ENCODE data around the gene ZNF439. TPM values are rescaled to one million over a fixed set of nuclear protein-coding genes. Genes with fewer than 3 reads are reported as not detected.
A peak's percentile ranks its signal among the peaks of the same experiment; 100 is the strongest.
"Not testable (repeated sequence)": the region's sequence is repeated elsewhere in the genome, so short reads cannot be mapped to it uniquely, and the experiment has no call there.

Gene ZNF439
- total RNA-seq, 2 experiments from 2014 or later, result 6.0 to 6.2 TPM

- peaks cover 11% of the 10 kb centered on the region for H3K9me3 Mint-ChIP-seq (ENCODE audit: low read depth)
- H3K4me1 Mint-ChIP-seq, result peaks cover 9% of the 10 kb centered on the region
- H3K27ac Mint-ChIP-seq, result no peak overlapping the region
- no peaks in the 10 kb centered on the region for H3K27me3 Mint-ChIP-seq
- CTCF ChIA-PET, result interaction anchor here (1.5 kb wide), 1 partner anchor 46 kb away, joined by 3 read pairs; the partner anchor contains the start of gene ZNF491
- peaks cover 7% of the 10 kb centered on the region for H3K36me3 Mint-ChIP-seq
- no peak overlapping the region for H3K4me3 Mint-ChIP-seq
- DNase-seq, result no peak
- ATAC-seq, result no peak
These were observed 4.8 kb upstream of the ZNF439 start for GRCh38 chr19:11843722-11844121.

- not testable (repeated sequence) for ATAC-seq; H3K9me3 Mint-ChIP-seq (ENCODE audit: low read depth); H3K27me3 Mint-ChIP-seq; H3K27ac Mint-ChIP-seq; DNase-seq; H3K4me3 Mint-ChIP-seq
- Mint-ChIP-seq H3K36me3 (peaks cover 20% of the 10 kb centered on the region), H3K4me1 (peaks cover 18% of the 10 kb centered on the region)
- CTCF ChIA-PET, result interaction anchor here (1.6 kb wide), 1 partner anchor 50 kb away, joined by 4 read pairs; the partner anchor contains the start of gene ZNF491
These were observed 911 bp upstream of the ZNF439 start for GRCh38 chr19:11847615-11848014.

- Mint-ChIP-seq H3K27me3 (no peaks in the 10 kb centered on the region), H3K36me3 (peaks cover 23% of the 10 kb centered on the region), H3K4me1 (peaks cover 18% of the 10 kb centered on the region), H3K4me3 (peak overlapping the region; percentile 81), H3K9me3 (ENCODE audit: low read depth) (peaks cover 4% of the 10 kb centered on the region), H3K27ac (peak overlapping the region; percentile 84)
- CTCF ChIA-PET, result interaction anchor here (1.4 to 1.6 kb wide), 2 partner anchors 50 to 76 kb away, joined by 3 to 4 read pairs; partner anchors contain the start of gene ZNF491
- DNase-seq, result no peak
- ATAC-seq, result no peak
These were observed 329 bp upstream of the ZNF439 start for GRCh38 chr19:11848200-11848593.

GRCh38 chr19:11850289-11850688 is 1.8 kb downstream of the ZNF439 start:
- not testable (repeated sequence) for H3K4me3 Mint-ChIP-seq; H3K27me3 Mint-ChIP-seq; DNase-seq; ATAC-seq; H3K27ac Mint-ChIP-seq; H3K9me3 Mint-ChIP-seq (ENCODE audit: low read depth)
- Mint-ChIP-seq H3K4me1 (peaks cover 16% of the 10 kb centered on the region), H3K36me3 (peaks cover 35% of the 10 kb centered on the region)
- CTCF ChIA-PET, result interaction anchor here (1.0 to 1.4 kb wide), 2 partner anchors 13 to 53 kb away, joined by 3 read pairs; no protein-coding TSS in a partner anchor

- peaks cover 45% of the 10 kb centered on the region for H3K36me3 Mint-ChIP-seq
- no peaks in the 10 kb centered on the region for H3K27me3 Mint-ChIP-seq
- DNase-seq (no peak), ATAC-seq (no peak)
- no peak overlapping the region for H3K27ac Mint-ChIP-seq
- CTCF ChIA-PET, result no interaction called here
- peaks cover 19% of the 10 kb centered on the region for H3K9me3 Mint-ChIP-seq (ENCODE audit: low read depth)
- H3K4me1 Mint-ChIP-seq, result peaks cover 12% of the 10 kb centered on the region
- H3K4me3 Mint-ChIP-seq, result no peak overlapping the region
These were observed 4.8 kb downstream of the ZNF439 start for GRCh38 chr19:11853358-11853757.

GRCh38 chr19:11856596-11857250 is 8.2 kb downstream of the ZNF439 start:
- Mint-ChIP-seq H3K27me3 (no peaks in the 10 kb centered on the region), H3K27ac (no peak overlapping the region), H3K4me3 (no peak overlapping the region), H3K9me3 (ENCODE audit: low read depth) (peaks cover 30% of the 10 kb centered on the region), H3K4me1 (no peaks in the 10 kb centered on the region), H3K36me3 (peaks cover 39% of the 10 kb centered on the region)
- CTCF ChIA-PET, result no interaction called here
- no peak for DNase-seq
- no peak for ATAC-seq

GRCh38 chr19:11860721-11861120 is 12.2 kb downstream of the ZNF439 start:
- ATAC-seq (no peak), DNase-seq (no peak)
- peaks cover 33% of the 10 kb centered on the region for H3K9me3 Mint-ChIP-seq (ENCODE audit: low read depth)
- H3K27ac Mint-ChIP-seq, result no peak overlapping the region
- H3K4me3 Mint-ChIP-seq, result no peak overlapping the region
- CTCF ChIA-PET, result no interaction called here
- no peaks in the 10 kb centered on the region for H3K4me1 Mint-ChIP-seq
- peaks cover 41% of the 10 kb centered on the region for H3K36me3 Mint-ChIP-seq
- no peaks in the 10 kb centered on the region for H3K27me3 Mint-ChIP-seq

- no peak for ATAC-seq
- Mint-ChIP-seq H3K9me3 (ENCODE audit: low read depth) (peaks cover 32% of the 10 kb centered on the region), H3K4me1 (no peaks in the 10 kb centered on the region), H3K27ac (no peak overlapping the region), H3K27me3 (no peaks in the 10 kb centered on the region), H3K36me3 (peaks cover 41% of the 10 kb centered on the region), H3K4me3 (no peak overlapping the region)
- CTCF ChIA-PET, result no interaction called here
- no peak for DNase-seq
These were observed 12.8 kb downstream of the ZNF439 start for GRCh38 chr19:11861301-11861700.

GRCh38 chr19:11867766-11868165 is 19.2 kb downstream of the ZNF439 start:
- peaks cover 61% of the 10 kb centered on the region for H3K36me3 Mint-ChIP-seq
- H3K4me3 Mint-ChIP-seq, H3K27me3 Mint-ChIP-seq, CTCF ChIA-PET, ATAC-seq, H3K4me1 Mint-ChIP-seq, H3K27ac Mint-ChIP-seq, DNase-seq: not testable (repeated sequence)
- peaks cover 55% of the 10 kb centered on the region for H3K9me3 Mint-ChIP-seq (ENCODE audit: low read depth)

GRCh38 chr19:11868188-11868587 is 19.7 kb downstream of the ZNF439 start:
- CTCF ChIA-PET, result no interaction called here
- ATAC-seq (no peak), DNase-seq (no peak)
- peaks cover 55% of the 10 kb centered on the region for H3K9me3 Mint-ChIP-seq (ENCODE audit: low read depth)
- H3K4me3 Mint-ChIP-seq, result no peak overlapping the region
- H3K36me3 Mint-ChIP-seq, result peaks cover 59% of the 10 kb centered on the region
- H3K27ac Mint-ChIP-seq, result no peak overlapping the region
- no peaks in the 10 kb centered on the region for H3K27me3 Mint-ChIP-seq
- no peaks in the 10 kb centered on the region for H3K4me1 Mint-ChIP-seq

GRCh38 chr19:11872624-11873023 is 24.1 kb downstream of the ZNF439 start:
- H3K4me1 Mint-ChIP-seq, result no peaks in the 10 kb centered on the region
- no peak overlapping the region for H3K4me3 Mint-ChIP-seq
- DNase-seq, result no peak
- ATAC-seq, result no peak
- CTCF ChIA-PET, result no interaction called here
- peaks cover 29% of the 10 kb centered on the region for H3K36me3 Mint-ChIP-seq
- no peak overlapping the region for H3K27ac Mint-ChIP-seq
- H3K9me3 Mint-ChIP-seq (ENCODE audit: low read depth), result peaks cover 33% of the 10 kb centered on the region
- no peaks in the 10 kb centered on the region for H3K27me3 Mint-ChIP-seq

- ATAC-seq (no peak), DNase-seq (no peak)
- Mint-ChIP-seq H3K9me3 (ENCODE audit: low read depth) (peaks cover 23% of the 10 kb centered on the region), H3K27me3 (no peaks in the 10 kb centered on the region), H3K4me1 (no peaks in the 10 kb centered on the region), H3K36me3 (peaks cover 17% of the 10 kb centered on the region), H3K27ac (no peak overlapping the region), H3K4me3 (no peak overlapping the region)
- CTCF ChIA-PET, result interaction anchor here (0.6 to 0.8 kb wide), 2 partner anchors 23 to 90 kb away, joined by 3 to 4 read pairs; no protein-coding TSS in a partner anchor
These were observed 25.2 kb downstream of the ZNF439 start for GRCh38 chr19:11873762-11874161.

GRCh38 chr19:11879687-11880266 is 31.3 kb downstream of the ZNF439 start:
- not testable (repeated sequence) for H3K36me3 Mint-ChIP-seq
- DNase-seq (peak; percentile 57), ATAC-seq (peak; percentile 53)

GRCh38 chr19:11880598-11880997 is 32.1 kb downstream of the ZNF439 start:
- Mint-ChIP-seq H3K27ac (no peak overlapping the region), H3K27me3 (peaks cover 4% of the 10 kb centered on the region), H3K36me3 (no peaks in the 10 kb centered on the region), H3K9me3 (ENCODE audit: low read depth) (no peaks in the 10 kb centered on the region), H3K4me1 (peaks cover 2% of the 10 kb centered on the region), H3K4me3 (no peak overlapping the region)
- no peak for ATAC-seq
- DNase-seq, result no peak
- CTCF ChIA-PET, result interaction anchor here (0.8 to 6.4 kb wide), 11 partner anchors 43 to 733 kb away, joined by 3 to 38 read pairs (median 4); partner anchors contain the start of genes ZNF20, ZNF440, ZNF491 and ZNF878

More at GRCh38 chr19:11879687-11880266, 31.3 kb downstream of the ZNF439 start:
- not testable (repeated sequence) for H3K4me1 Mint-ChIP-seq; H3K4me3 Mint-ChIP-seq; H3K27ac Mint-ChIP-seq; H3K9me3 Mint-ChIP-seq (ENCODE audit: low read depth); H3K27me3 Mint-ChIP-seq
- CTCF ChIA-PET, result interaction anchor here (0.8 to 6.4 kb wide), 10 partner anchors 12 to 734 kb away, joined by 3 to 38 read pairs (median 4); partner anchors contain the start of genes ZNF20 and ZNF491

All from activated CD8-positive, alpha-beta memory T cell treated with anti-CD3 and anti-CD28 coated beads, Interleukin-2, amount 10 ng/mL, durations not matched to agents 7 days and 5 days (primary cell).